Duodenal mucosa (tissue), 2 donors: ENCODE data around the gene PTPRH.
A peak's percentile ranks its signal among the peaks of the same experiment; 100 is the strongest.

Experiments
- H3K27ac ChIP-seq: one replicate; pipeline ENCODE4 v1.7.0; 2013; ENCODE audit warnings: low read depth, low read length
- H3K27me3 ChIP-seq, 2 donors: one replicate each; pipeline ENCODE4 v1.7.0; 2013; ENCODE audit warnings: low read length in 2 of 2, control low read depth in 1 of 2; ENCODE audit not compliant: insufficient read depth in 2 of 2, control insufficient read depth in 1 of 2
- H3K36me3 ChIP-seq, 2 donors: one replicate each; pipeline ENCODE4 v1.7.0; 2013; ENCODE audit warnings: low read length in 2 of 2, control low read depth in 1 of 2; ENCODE audit not compliant: insufficient read depth in 2 of 2, control insufficient read depth in 1 of 2
- H3K4me1 ChIP-seq, 2 donors: one replicate each; pipeline ENCODE4 v1.7.0; 2013; ENCODE audit warnings: low read length in 2 of 2, control low read depth in 1 of 2; ENCODE audit not compliant: insufficient read depth in 2 of 2, control insufficient read depth in 1 of 2
- H3K4me3 ChIP-seq, 2 donors: one replicate each; pipeline ENCODE4 v1.7.0; 2013; ENCODE audit warnings: low read length in 2 of 2, low read depth in 1 of 2
- H3K9ac ChIP-seq, 2 donors: one replicate each; pipeline ENCODE4 v1.7.0; 2013; ENCODE audit warnings: low read length in 2 of 2, low read depth in 1 of 2
- H3K9me3 ChIP-seq, 2 donors: one replicate each; pipeline ENCODE4 v1.7.0; 2013; ENCODE audit warnings: low read length in 2 of 2, control low read depth in 1 of 2; ENCODE audit not compliant: control insufficient read depth in 1 of 2

Gene PTPRH, protein sequence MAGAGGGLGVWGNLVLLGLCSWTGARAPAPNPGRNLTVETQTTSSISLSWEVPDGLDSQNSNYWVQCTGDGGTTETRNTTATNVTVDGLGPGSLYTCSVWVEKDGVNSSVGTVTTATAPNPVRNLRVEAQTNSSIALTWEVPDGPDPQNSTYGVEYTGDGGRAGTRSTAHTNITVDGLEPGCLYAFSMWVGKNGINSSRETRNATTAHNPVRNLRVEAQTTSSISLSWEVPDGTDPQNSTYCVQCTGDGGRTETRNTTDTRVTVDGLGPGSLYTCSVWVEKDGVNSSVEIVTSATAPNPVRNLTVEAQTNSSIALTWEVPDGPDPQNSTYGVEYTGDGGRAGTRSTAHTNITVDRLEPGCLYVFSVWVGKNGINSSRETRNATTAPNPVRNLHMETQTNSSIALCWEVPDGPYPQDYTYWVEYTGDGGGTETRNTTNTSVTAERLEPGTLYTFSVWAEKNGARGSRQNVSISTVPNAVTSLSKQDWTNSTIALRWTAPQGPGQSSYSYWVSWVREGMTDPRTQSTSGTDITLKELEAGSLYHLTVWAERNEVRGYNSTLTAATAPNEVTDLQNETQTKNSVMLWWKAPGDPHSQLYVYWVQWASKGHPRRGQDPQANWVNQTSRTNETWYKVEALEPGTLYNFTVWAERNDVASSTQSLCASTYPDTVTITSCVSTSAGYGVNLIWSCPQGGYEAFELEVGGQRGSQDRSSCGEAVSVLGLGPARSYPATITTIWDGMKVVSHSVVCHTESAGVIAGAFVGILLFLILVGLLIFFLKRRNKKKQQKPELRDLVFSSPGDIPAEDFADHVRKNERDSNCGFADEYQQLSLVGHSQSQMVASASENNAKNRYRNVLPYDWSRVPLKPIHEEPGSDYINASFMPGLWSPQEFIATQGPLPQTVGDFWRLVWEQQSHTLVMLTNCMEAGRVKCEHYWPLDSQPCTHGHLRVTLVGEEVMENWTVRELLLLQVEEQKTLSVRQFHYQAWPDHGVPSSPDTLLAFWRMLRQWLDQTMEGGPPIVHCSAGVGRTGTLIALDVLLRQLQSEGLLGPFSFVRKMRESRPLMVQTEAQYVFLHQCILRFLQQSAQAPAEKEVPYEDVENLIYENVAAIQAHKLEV

DNA sequence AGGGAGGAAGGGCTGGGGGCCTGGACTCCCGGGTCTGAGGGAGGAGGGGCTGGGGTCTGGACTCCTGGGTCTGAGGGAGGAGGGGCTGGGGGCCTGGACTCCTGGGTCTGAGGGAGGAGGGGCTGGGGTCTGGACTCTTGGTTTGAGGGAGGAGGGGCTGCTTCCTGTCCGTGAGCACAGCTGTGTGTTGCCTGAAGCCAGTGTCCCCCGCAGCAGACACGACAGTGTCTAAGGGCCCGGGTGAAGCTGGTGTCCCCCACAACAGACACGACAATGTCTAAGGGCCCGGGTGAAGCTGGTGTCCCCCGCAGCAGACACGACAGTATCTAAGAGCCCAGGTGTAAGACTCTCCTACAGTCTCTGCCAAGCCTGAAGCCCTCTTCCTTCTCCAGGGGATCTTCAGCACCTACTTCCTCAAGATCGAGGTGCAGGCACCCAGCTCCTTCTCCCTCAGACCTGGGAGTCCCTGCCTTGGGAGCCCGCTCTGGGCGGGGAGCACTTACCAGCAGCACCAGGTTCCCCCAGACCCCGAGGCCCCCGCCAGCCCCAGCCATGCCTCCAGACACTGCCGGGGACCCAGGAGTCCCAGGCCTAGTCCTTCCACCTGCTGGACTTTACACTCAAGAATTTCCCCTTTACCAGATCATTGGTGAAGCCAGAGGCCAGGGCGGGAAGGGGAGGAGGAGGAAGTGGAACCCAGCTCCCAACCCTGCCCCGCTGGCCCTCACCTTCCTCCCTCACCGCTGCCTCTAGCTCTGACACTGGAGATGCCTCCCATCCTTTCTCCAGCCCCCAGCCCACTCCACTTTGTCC, at the start of gene PTPRH:
Gene PTPRH, minus strand, starts transcription at position 622 of the 813 bp plus-strand sequence. Its CDS starts 68 bp downstream, at position 554.
- H3K36me3 ChIP-seq: peaks cover 9 to 15% of the 10 kb centered on the region in 2 donors
- peak within 1 kb of the TSS; percentile 89 for H3K27ac ChIP-seq
- H3K9ac ChIP-seq: peak within 1 kb of the TSS; percentile 77 to 89
- H3K9me3 ChIP-seq: peaks cover 3 to 5% of the 10 kb centered on the region in 2 donors
- peak within 1 kb of the TSS; percentile 66 to 72 for H3K4me3 ChIP-seq
- peaks cover 9 to 10% of the 10 kb centered on the region in 2 donors for H3K4me1 ChIP-seq
- no peaks in the 10 kb centered on the region for H3K27me3 ChIP-seq

DNA sequence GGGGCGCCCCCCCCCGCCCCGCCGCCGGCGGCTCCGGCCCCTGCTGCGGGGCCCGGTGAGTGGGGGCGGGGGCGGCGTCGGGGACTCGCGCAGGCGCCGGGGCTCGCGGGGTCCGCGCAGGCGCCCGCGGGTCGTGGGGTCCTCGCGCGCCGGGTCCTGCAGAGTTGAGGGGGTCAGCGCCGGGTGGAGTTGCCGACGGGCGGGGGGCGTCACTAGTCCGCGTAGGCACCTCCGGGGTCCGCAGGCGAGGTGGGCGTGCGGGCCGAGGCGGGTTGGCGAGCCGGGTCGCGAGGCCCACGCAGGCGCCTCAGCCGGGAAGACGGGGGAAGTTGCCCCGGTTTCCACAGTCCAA, 49.2 kb upstream of the PTPRH start:
- H3K4me3 ChIP-seq: peak overlapping the region; percentile 91 to 93
- peaks cover 30 to 44% of the 10 kb centered on the region in 2 donors for H3K4me1 ChIP-seq
- peak overlapping the region; percentile 78 to 81 for H3K9ac ChIP-seq
- no peaks in the 10 kb centered on the region for H3K27me3 ChIP-seq
- H3K9me3 ChIP-seq: no peaks in the 10 kb centered on the region
- peak overlapping the region; percentile 87 for H3K27ac ChIP-seq
- no peaks in the 10 kb centered on the region for H3K36me3 ChIP-seq

DNA sequence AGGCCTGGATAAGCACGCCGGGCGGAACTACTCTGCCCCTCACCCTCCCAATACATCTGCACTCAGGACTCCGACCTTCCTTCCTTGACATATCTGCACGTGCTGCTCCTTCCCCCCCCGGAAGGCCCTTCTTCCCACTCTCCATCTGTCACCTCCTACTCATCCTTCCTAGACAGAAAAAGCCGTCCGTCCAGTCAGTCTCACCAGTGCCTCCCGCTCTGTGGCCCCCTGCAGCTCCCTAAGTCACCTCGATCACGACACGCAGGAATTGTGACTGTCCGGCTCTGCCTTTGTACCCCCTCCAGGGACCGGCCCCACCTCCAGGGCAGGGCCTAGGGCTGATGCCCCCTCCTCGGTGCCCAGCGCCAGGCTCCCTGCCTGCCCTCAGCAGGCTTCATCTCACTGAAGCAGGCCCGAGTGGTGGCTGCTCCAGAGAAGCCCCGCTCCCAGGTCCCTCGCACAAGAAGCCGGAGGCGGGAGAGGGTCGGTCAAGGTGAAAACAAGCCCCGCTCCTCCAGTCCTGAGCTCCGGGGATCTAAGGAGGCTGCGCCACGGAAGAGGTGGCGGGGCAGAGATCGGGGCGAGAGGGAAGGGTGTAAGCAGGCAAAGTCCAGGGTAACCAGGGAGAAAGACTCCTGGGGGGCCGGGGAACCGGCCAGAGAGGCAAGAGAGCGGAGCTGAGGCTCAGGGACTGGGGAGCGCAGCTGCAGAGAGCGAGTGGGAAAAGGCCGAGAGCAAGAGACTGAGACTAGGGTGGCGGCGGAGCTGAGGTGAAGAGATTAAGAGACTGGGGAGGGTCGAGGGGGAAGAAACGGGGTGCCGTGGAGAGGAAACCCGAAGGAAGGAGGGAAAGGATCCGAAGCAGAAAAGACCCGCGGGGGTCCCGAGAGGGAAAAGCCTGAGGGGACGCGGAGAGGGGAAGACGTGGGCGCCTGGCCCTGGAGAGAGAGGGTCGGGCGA, 48.4 kb upstream of the PTPRH start:
- Histone ChIP-seq H3K27ac (no peak overlapping the region), H3K4me1 (peaks cover 37 to 51% of the 10 kb centered on the region in 2 donors), H3K36me3 (no peaks in the 10 kb centered on the region), H3K27me3 (no peaks in the 10 kb centered on the region), H3K4me3 (peak overlapping the region; percentile 91 to 93), H3K9ac (peak overlapping the region; percentile 73 to 89), H3K9me3 (no peaks in the 10 kb centered on the region)

DNA sequence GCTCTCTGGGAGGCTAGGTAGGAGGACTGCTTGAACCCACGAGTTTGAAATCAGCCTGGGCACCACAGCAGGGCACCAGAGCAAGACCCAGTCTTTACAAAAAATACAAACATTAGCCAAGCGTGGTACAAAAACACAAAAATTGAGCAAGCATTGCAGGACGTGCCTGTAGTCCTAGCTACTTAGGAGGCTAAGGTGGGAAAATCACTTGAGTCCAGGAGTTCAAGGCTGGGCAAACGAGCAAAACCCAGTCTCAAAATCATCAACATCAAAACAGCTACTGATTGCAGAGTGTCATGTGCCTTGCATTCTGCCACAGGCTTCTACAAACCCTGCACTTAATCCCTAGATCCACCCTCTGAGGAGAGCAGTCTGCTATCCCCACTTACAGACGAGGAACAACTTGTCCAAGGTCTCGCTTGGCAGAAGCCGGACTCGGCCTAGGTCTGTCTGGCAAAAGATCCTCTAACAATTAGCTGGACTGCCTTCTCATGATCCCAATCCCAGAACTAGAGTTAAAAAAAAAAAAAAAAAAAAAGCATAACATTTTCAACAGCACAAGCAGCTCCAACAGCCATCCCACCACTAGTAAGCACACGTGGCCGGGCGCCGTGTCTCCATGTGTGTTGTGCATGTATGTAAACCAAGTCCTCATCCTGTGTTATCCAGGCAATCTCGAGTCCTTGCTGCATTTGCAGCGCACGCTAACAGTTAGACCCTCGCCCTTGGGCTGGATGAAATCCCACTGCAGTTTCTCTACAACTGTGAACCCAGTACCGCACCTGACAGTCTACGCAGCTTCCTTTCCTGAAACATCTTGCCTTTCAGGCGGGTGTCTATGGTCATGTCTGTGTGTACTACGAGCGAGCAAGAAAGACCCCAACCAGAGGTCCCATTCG, 47.5 kb upstream of the PTPRH start:
- peak overlapping the region; percentile 73 to 89 for H3K9ac ChIP-seq
- H3K27ac ChIP-seq: no peak overlapping the region

DNA sequence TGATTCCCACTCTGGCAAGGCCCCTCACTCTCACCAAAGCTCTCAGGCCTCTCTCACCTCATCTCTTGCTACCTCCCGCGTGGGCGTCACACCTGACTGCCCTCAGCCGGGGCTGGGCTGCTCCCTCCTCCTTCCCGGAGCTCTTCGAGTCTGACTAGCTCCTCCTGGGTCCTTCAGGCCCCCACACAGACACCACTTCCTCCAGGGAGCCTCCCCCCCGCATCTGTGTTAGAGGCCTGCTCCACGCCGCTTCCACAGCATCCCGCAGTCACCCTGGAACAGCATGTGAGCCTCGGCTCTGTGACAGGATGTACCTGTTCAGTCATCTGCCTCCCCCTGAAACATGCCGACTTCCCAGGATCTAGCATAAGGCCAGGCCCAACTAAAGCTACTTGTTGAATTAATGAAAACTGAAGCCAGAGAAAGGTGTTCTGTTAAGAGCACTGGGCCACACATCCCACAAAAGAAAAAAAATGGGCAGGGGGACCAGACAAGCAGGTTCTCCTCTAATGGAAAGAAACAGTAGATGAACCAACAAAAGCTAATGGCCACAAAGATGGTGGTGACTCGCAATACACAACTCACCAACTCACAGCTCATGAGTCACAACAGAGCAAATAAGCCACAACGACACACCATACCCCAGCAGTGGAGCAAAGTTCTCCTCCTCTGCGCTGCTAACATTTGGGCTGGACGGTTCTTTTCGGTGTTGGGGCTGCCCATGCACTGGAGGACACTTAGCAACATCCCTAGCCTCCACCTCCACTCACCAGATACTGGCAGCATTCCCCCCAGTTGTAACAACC, 46.5 kb upstream of the PTPRH start:
- H3K27ac ChIP-seq: peak overlapping the region; percentile 43
- H3K4me1 ChIP-seq: peaks cover 50 to 65% of the 10 kb centered on the region in 2 donors
- H3K4me3 ChIP-seq: peak overlapping the region; percentile 91 to 93
- H3K9me3 ChIP-seq: no peaks in the 10 kb centered on the region
- no peaks in the 10 kb centered on the region for H3K27me3 ChIP-seq
- H3K9ac ChIP-seq: peak overlapping the region; percentile 38 to 55
- peaks cover 0 to 3% of the 10 kb centered on the region in 2 donors for H3K36me3 ChIP-seq

More for the DNA sequence above, 47.5 kb upstream of the PTPRH start:
- Histone ChIP-seq H3K36me3 (no peaks in the 10 kb centered on the region), H3K4me3 (peak overlapping the region; percentile 91 to 93), H3K9me3 (no peaks in the 10 kb centered on the region), H3K27me3 (no peaks in the 10 kb centered on the region), H3K4me1 (peaks cover 40 to 55% of the 10 kb centered on the region in 2 donors)

DNA sequence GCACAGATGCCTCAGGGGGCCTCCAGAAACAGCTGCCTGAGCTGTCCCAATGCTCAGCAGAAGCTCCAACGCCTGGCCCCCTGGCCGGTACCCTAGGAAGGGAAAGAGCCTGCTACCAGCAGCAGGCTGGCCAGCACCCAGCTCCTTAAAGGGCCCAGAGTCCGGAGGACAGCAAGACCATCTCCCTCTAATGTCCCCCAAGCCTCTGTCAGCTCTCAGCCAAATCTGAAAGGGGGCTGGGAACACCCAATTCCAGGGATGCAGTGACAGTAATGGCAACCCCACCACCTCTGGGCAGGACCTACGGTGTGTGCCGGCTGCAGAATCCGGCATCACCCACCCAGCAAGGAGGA, 45.3 kb upstream of the PTPRH start:
- Histone ChIP-seq H3K36me3 (peaks cover 4 to 9% of the 10 kb centered on the region in 2 donors), H3K27ac (peak overlapping the region; percentile 64), H3K9me3 (no peaks in the 10 kb centered on the region), H3K27me3 (no peaks in the 10 kb centered on the region), H3K4me3 (peak overlapping the region; percentile 62 to 93), H3K9ac (peak overlapping the region; percentile 55 to 64), H3K4me1 (peaks cover 56 to 66% of the 10 kb centered on the region in 2 donors)

DNA sequence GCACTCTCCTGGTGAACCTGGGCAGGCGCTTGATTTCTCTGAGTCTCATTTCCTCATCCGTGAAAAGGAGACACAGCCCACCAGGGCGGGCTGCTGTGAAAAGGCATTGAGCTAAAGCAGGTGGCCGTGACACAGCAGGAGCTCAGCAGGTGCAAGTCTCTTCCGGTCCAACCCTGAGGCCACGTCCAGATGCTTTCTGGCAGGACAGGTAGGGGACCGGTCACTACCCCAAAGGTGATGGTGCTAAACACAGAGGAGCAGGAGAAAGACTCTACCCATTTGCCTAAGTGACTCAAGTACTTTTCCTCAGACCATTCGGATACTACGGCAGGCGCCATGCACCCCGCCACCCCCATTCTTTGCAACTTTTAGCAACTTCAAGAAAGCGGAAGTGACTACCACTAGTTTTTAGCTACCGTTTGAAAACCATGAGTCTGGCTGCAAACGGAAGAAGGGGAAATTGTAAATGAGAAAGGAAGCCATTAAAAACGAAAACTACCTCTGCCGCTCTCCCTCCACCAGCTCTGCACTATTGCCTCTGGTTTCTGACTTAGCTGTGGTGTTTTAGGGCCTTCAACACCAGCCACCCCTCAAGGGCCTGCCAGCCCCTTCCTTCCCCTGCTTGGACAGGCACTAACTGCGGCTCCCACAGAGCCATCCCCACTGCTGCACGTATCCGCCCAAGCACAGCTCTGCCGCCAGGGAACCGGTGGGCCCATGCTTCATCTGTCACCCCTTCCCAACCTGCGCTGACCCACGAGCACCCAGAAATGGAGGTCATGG, 44.7 kb upstream of the PTPRH start:
- Histone ChIP-seq H3K4me3 (peak overlapping the region; percentile 62 to 93), H3K9ac (peak overlapping the region; percentile 55 to 64), H3K4me1 (peaks cover 57 to 64% of the 10 kb centered on the region in 2 donors), H3K9me3 (no peaks in the 10 kb centered on the region), H3K27me3 (no peaks in the 10 kb centered on the region), H3K27ac (peak overlapping the region; percentile 64), H3K36me3 (peaks cover 4 to 9% of the 10 kb centered on the region in 2 donors)
